Heart left ventricle (tissue), 13 donors: ENCODE measurements around the gene OR5AU1.

Experiments
- POLR2A ChIP-seq, 2 donors: fragments of 450-650 bp; IDR thresholded peaks; one replicate each; pipeline ENCODE4 v1.6.1; 2017; ENCODE audit warnings: antibody characterized with exemption in 2 of 2, mild to moderate bottlenecking in 2 of 2, moderate library complexity in 2 of 2
- TF ChIP-seq, protein P1 (sequence below), 12 donors: fragments of 200-600 bp; sonication (generic) in 4 of 12; IDR thresholded peaks; one replicate each; pipeline versions ENCODE4 v1.5.0 to v1.8.0; 2018 to 2022; ENCODE audit warnings: antibody characterized with exemption in 12 of 12, mild to moderate bottlenecking in 5 of 12
- donor health status: ischemic (EF 13 %, LVEDD 7.1; RV severe dilation, severe dysfunction).
- donor health status: DM: no; HTN: yes; CAD: no.
- donor health status: DM: no; HTN: no; CAD: no.
- donor health status: ischemic (EF 25% LVEDD 6.9; RV normal size, moderate dysfunction).
- donor health status: ischemic (EF 25% LVEDD 5.7; RV mildly dilated, moderate dysfunction).
- donor health status: ischemic (EF 35%, LVEDD 5.7; RV mildly dilated, moderate dysfunction).
- donor health status: nonischemic (EF 11% LVEDD 7.7; RV severe dilation, severe dysfunction).
- donor health status: DM: yes; HTN: yes; CAD: no.
- donor health status: PGD.
- donor health status: ischemic (EF 29% LVEDD 5.4; RV normal size, mild dysfunction).
- donor health status: nonischemic (EF 23%, LVEDD 6.1; RV moderate dilation, normal function).

- TF ChIP-seq POLR2A (IDR thresholded peaks at IDR 0.05) = no peak
- TF ChIP-seq, protein P1, sequence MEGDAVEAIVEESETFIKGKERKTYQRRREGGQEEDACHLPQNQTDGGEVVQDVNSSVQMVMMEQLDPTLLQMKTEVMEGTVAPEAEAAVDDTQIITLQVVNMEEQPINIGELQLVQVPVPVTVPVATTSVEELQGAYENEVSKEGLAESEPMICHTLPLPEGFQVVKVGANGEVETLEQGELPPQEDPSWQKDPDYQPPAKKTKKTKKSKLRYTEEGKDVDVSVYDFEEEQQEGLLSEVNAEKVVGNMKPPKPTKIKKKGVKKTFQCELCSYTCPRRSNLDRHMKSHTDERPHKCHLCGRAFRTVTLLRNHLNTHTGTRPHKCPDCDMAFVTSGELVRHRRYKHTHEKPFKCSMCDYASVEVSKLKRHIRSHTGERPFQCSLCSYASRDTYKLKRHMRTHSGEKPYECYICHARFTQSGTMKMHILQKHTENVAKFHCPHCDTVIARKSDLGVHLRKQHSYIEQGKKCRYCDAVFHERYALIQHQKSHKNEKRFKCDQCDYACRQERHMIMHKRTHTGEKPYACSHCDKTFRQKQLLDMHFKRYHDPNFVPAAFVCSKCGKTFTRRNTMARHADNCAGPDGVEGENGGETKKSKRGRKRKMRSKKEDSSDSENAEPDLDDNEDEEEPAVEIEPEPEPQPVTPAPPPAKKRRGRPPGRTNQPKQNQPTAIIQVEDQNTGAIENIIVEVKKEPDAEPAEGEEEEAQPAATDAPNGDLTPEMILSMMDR (IDR thresholded peaks at IDR 0.05) = no peak
These were observed 10.4 kb downstream of the OR5AU1 start for GRCh38 chr14:21145437-21145836.
